ENCODE data around the gene STN1.

DNA sequence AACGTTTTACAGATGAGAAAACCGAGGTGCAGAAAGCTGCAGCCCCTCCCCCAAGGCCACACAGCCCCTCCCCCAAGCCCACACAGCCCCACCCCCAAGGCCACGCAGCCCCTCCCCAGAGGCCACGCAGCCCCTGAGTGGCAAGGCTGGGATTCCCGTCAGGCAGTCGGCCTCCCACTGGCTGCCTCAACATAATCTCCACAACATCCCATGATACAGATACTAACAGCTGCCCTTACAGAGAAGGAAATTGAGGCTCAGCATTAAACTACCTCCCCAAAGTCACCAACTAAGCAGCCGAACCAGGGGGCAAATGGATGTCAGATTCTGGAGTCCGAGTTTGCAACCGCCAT lies 78.5 kb downstream of the STN1 start:
- TF ChIP-seq, protein P1, sequence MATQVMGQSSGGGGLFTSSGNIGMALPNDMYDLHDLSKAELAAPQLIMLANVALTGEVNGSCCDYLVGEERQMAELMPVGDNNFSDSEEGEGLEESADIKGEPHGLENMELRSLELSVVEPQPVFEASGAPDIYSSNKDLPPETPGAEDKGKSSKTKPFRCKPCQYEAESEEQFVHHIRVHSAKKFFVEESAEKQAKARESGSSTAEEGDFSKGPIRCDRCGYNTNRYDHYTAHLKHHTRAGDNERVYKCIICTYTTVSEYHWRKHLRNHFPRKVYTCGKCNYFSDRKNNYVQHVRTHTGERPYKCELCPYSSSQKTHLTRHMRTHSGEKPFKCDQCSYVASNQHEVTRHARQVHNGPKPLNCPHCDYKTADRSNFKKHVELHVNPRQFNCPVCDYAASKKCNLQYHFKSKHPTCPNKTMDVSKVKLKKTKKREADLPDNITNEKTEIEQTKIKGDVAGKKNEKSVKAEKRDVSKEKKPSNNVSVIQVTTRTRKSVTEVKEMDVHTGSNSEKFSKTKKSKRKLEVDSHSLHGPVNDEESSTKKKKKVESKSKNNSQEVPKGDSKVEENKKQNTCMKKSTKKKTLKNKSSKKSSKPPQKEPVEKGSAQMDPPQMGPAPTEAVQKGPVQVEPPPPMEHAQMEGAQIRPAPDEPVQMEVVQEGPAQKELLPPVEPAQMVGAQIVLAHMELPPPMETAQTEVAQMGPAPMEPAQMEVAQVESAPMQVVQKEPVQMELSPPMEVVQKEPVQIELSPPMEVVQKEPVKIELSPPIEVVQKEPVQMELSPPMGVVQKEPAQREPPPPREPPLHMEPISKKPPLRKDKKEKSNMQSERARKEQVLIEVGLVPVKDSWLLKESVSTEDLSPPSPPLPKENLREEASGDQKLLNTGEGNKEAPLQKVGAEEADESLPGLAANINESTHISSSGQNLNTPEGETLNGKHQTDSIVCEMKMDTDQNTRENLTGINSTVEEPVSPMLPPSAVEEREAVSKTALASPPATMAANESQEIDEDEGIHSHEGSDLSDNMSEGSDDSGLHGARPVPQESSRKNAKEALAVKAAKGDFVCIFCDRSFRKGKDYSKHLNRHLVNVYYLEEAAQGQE (IDR thresholded peaks at IDR 0.05; ENCODE audit: low read depth): no peak
- TF ChIP-seq EP300 (IDR thresholded peaks at IDR 0.05; ENCODE audit: borderline replicate concordance): no peak
- no peak for TF ChIP-seq CEBPB (IDR thresholded peaks at IDR 0.05)
- no peak for TF ChIP-seq YY1 (IDR thresholded peaks at IDR 0.05; ENCODE audit: low read depth)
- no peak for TF ChIP-seq TAF1 (IDR thresholded peaks at IDR 0.05; ENCODE audit: low read depth)
- no peak for TF ChIP-seq CREB1 (IDR thresholded peaks at IDR 0.05; ENCODE audit: low read depth)
- TF ChIP-seq, protein P2, sequence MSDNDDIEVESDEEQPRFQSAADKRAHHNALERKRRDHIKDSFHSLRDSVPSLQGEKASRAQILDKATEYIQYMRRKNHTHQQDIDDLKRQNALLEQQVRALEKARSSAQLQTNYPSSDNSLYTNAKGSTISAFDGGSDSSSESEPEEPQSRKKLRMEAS (IDR thresholded peaks at IDR 0.05): no peak
- TF ChIP-seq FOXM1 (IDR thresholded peaks at IDR 0.05; ENCODE audit: borderline replicate concordance, low read depth): no peak
